GM23338 (cell line): Measurements from ENCODE around the gene RELB. TPM values are rescaled to one million over a fixed set of nuclear protein-coding genes. Genes with fewer than 3 reads are reported as not detected.

Experiments used
- ATAC-seq: fragments of 200-7000 bp; cut with Tn5 transposase; 3 replicates; pipeline ENCODE4 v1.9.1; 2020
- DNase-seq: peaks from one replicate; pipeline ENCODE4 v3.0.0-alpha.2; 2015; ENCODE audit warnings: low spot score
- H2AFZ ChIP-seq: fragments of 200-600 bp; sonication (generic); 2 replicates; pipeline ENCODE4 v1.8.0; 2016; ENCODE audit warnings: antibody characterized with exemption, mild to moderate bottlenecking, moderate library complexity
- H3F3A ChIP-seq: fragments of 200-600 bp; sonication (generic); replicated peaks from 2 replicates; pipeline ENCODE4 v1.8.0; 2017; ENCODE audit warnings: antibody characterized with exemption, mixed run types, low read depth
- H3K27ac ChIP-seq: fragments of 200-600 bp; sonication (generic); 2 replicates; pipeline ENCODE4 v1.6.1; 2016; ENCODE audit warnings: low read depth
- H3K27me3 ChIP-seq: fragments of 200-600 bp; sonication (generic); 2 replicates; pipeline ENCODE4 v1.8.0; 2016; ENCODE audit warnings: mild to moderate bottlenecking, mixed run types, moderate library complexity; ENCODE audit not compliant: insufficient read depth
- H3K36me3 ChIP-seq: fragments of 200-600 bp; sonication (generic); 2 replicates; pipeline ENCODE4 v1.8.0; 2016; ENCODE audit warnings: mild to moderate bottlenecking; ENCODE audit not compliant: insufficient read depth
- H3K4me1 ChIP-seq: fragments of 200-600 bp; sonication (generic); 2 replicates; pipeline ENCODE4 v1.8.0; 2016; ENCODE audit warnings: mild to moderate bottlenecking, moderate library complexity; ENCODE audit not compliant: insufficient read depth
- H3K4me2 ChIP-seq: fragments of 200-600 bp; sonication (generic); 2 replicates; pipeline ENCODE4 v1.7.1; 2017; ENCODE audit warnings: mixed run types
- H3K4me3 ChIP-seq: fragments of 200-600 bp; sonication (generic); 2 replicates; pipeline ENCODE4 v1.6.1; 2016; ENCODE audit warnings: mixed run types
- H3K79me2 ChIP-seq: fragments of 200-600 bp; sonication (generic); replicated peaks from 2 replicates; pipeline ENCODE4 v1.8.0; 2017; ENCODE audit warnings: mild to moderate bottlenecking; ENCODE audit not compliant: insufficient read depth
- H3K9me2 ChIP-seq: fragments of 200-600 bp; sonication (generic); 2 replicates; pipeline ENCODE4 v1.8.0; 2017; ENCODE audit not compliant: insufficient read depth
- H4K20me1 ChIP-seq: fragments of 200-600 bp; sonication (generic); replicated peaks from 2 replicates; pipeline ENCODE4 v1.8.0; 2017; ENCODE audit warnings: mild to moderate bottlenecking; ENCODE audit not compliant: insufficient read depth
- H3K27ac Mint-ChIP-seq: 2 replicates; pipeline ENCODE4 v1.8.0; 2020; ENCODE audit warnings: inconsistent platforms, mild to moderate bottlenecking, moderate library complexity, mixed read lengths
- H3K27me3 Mint-ChIP-seq: 3 replicates; pipeline ENCODE4 v1.8.0; 2022; ENCODE audit warnings: low read depth, mild to moderate bottlenecking, moderate library complexity, mixed read lengths, inconsistent platforms; ENCODE audit not compliant: insufficient read depth, poor library complexity
- H3K36me3 Mint-ChIP-seq: 3 replicates; pipeline ENCODE4 v1.8.0; 2021; ENCODE audit warnings: low read depth, mild to moderate bottlenecking, inconsistent platforms, moderate library complexity, mixed read lengths
- H3K4me1 Mint-ChIP-seq: 3 replicates; pipeline ENCODE4 v1.8.0; 2020; ENCODE audit warnings: mild to moderate bottlenecking, inconsistent platforms, mixed read lengths
- H3K4me3 Mint-ChIP-seq: 3 replicates; pipeline ENCODE4 v1.8.0; 2021; ENCODE audit warnings: moderate library complexity, mild to moderate bottlenecking, inconsistent platforms, mixed read lengths
- H3K9me3 Mint-ChIP-seq: 3 replicates; pipeline ENCODE4 v1.8.0; 2020; ENCODE audit warnings: moderate library complexity, mild to moderate bottlenecking, inconsistent platforms, mixed read lengths
- CREB1 ChIP-seq: fragments of 250-450 bp; sonication (Bioruptor Pico); IDR thresholded peaks from 2 replicates; pipeline ENCODE4 v1.5.0; 2020; ENCODE audit warnings: low read depth, mild to moderate bottlenecking, moderate library complexity
- EZH2 ChIP-seq: fragments of 200-600 bp; sonication (generic); IDR thresholded peaks from one replicate; pipeline ENCODE4 v1.8.0; 2017; ENCODE audit warnings: antibody characterized with exemption, mild to moderate bottlenecking, low read depth; ENCODE audit not compliant: unreplicated experiment
- EZH2phosphoT487 ChIP-seq: fragments of 200-600 bp; sonication (generic); IDR thresholded peaks from one replicate; pipeline ENCODE4 v1.8.1; 2018; ENCODE audit warnings: antibody characterized with exemption; ENCODE audit not compliant: unreplicated experiment
- JUNB ChIP-seq: IDR thresholded peaks from one replicate; pipeline ENCODE4 v1.6.1; 2016; ENCODE audit warnings: antibody characterized with exemption; ENCODE audit not compliant: unreplicated experiment
- NANOG ChIP-seq: IDR thresholded peaks from 2 replicates; pipeline ENCODE4 v1.6.1; 2016; ENCODE audit warnings: antibody characterized with exemption, borderline replicate concordance
- POLR2AphosphoS5 ChIP-seq: IDR thresholded peaks from 2 replicates; pipeline ENCODE4 v1.6.1; 2016; ENCODE audit warnings: antibody characterized with exemption, low read depth
- STAT1 ChIP-seq: IDR thresholded peaks from one replicate; pipeline ENCODE4 v1.6.1; 2016; ENCODE audit warnings: antibody characterized with exemption; ENCODE audit not compliant: unreplicated experiment
- ZNF114 ChIP-seq: fragments of 250-450 bp; sonication (Bioruptor Pico); IDR thresholded peaks from 2 replicates; pipeline ENCODE4 v1.5.0; 2020; ENCODE audit warnings: mild to moderate bottlenecking, moderate library complexity
- ZNF331 ChIP-seq: fragments of 250-450 bp; sonication (Bioruptor Pico); IDR thresholded peaks from 2 replicates; pipeline ENCODE4 v1.5.0; 2020; ENCODE audit warnings: low read depth, mild to moderate bottlenecking, moderate library complexity
- polyA plus RNA-seq: library from polyadenylated mRNA; unstranded; fragments of >200 nt; fragmentation: Nextera tagmentation; extraction: Ambion mirVana; gene quantifications from 2 replicates; pipeline ENCODE4 v1.2.1, GENCODE V29; 2016
- total RNA-seq: library from RNA; depleted of rRNA; stranded (reverse); fragments of >200 nt; shearing (Covaris generic); gene quantifications from 2 replicates; pipeline ENCODE4 v1.2.3, GENCODE V29; 2014
- TF ChIP-seq, protein P1 (sequence below): IDR thresholded peaks from one replicate; pipeline ENCODE4 v1.6.1; 2018; ENCODE audit warnings: antibody characterized with exemption; ENCODE audit not compliant: unreplicated experiment
- TF ChIP-seq, protein P2 (sequence below), 2 experiments: fragments of 200-600 bp in 1 of 2; sonication (generic) in 1 of 2; conservative IDR thresholded peaks; 2 replicates each; pipeline versions ENCODE4 v1.5.1 to v1.6.1; 2016 to 2017; ENCODE audit warnings: antibody characterized with exemption in 2 of 2, low read depth in 2 of 2, mild to moderate bottlenecking in 2 of 2, moderate library complexity in 1 of 2
- TF ChIP-seq, protein P3 (sequence below): IDR thresholded peaks from 2 replicates; pipeline ENCODE4 v1.6.1; 2016; ENCODE audit warnings: antibody characterized with exemption
- TF ChIP-seq, protein P4 (sequence below): fragments of 250-450 bp; sonication (Bioruptor Pico); IDR thresholded peaks from 2 replicates; pipeline ENCODE4 v1.5.0; 2020; ENCODE audit warnings: mild to moderate bottlenecking, moderate library complexity

The RELB gene
- total and polyA plus RNA-seq, 2 experiments from 2014 or later = 7.9 to 13.1 TPM

DNA sequence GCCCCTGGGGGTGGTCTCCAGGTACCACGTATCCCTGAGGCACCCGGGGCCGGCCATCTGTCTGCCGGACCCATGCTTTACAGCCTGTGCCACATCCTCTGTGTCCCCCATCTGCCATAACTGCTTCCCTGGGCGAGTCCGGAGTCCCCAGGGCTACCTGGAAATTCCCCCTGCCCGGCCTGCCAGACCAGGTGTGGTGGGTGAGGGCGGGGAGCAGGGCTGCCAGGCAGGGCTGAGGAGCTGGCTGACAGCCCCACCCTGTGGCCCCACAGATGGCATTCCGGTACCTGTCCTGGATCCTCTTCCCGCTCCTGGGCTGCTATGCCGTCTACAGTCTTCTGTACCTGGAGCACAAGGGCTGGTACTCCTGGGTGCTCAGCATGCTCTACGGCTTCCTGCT is 10.3 kb upstream of the RELB start:
- H3K27me3 Mint-ChIP-seq = peaks cover 13% of the 10 kb centered on the region
- no peak overlapping the region for H3K27ac ChIP-seq
- no peak overlapping the region for H3K4me3 ChIP-seq
- no peaks in the 10 kb centered on the region for H4K20me1 ChIP-seq
- no peak overlapping the region for H3K4me2 ChIP-seq
- H3K27ac Mint-ChIP-seq = no peak overlapping the region
- no peaks in the 10 kb centered on the region for H3K4me1 ChIP-seq
- no peaks in the 10 kb centered on the region for H3K9me3 Mint-ChIP-seq
- H3K36me3 ChIP-seq = peaks cover 4% of the 10 kb centered on the region; the same call in 1 of the 2 replicates
- no peaks in the 10 kb centered on the region for H3K4me1 Mint-ChIP-seq
- H3K4me3 Mint-ChIP-seq = no peak overlapping the region
- DNase-seq = no peak
- H3K9me2 ChIP-seq = no peaks in the 10 kb centered on the region
- no peaks in the 10 kb centered on the region for H3F3A ChIP-seq
- H3K79me2 ChIP-seq = no peaks in the 10 kb centered on the region
- no peak for ATAC-seq
- H3K27me3 ChIP-seq = no peaks in the 10 kb centered on the region
- TF ChIP-seq, protein P1, sequence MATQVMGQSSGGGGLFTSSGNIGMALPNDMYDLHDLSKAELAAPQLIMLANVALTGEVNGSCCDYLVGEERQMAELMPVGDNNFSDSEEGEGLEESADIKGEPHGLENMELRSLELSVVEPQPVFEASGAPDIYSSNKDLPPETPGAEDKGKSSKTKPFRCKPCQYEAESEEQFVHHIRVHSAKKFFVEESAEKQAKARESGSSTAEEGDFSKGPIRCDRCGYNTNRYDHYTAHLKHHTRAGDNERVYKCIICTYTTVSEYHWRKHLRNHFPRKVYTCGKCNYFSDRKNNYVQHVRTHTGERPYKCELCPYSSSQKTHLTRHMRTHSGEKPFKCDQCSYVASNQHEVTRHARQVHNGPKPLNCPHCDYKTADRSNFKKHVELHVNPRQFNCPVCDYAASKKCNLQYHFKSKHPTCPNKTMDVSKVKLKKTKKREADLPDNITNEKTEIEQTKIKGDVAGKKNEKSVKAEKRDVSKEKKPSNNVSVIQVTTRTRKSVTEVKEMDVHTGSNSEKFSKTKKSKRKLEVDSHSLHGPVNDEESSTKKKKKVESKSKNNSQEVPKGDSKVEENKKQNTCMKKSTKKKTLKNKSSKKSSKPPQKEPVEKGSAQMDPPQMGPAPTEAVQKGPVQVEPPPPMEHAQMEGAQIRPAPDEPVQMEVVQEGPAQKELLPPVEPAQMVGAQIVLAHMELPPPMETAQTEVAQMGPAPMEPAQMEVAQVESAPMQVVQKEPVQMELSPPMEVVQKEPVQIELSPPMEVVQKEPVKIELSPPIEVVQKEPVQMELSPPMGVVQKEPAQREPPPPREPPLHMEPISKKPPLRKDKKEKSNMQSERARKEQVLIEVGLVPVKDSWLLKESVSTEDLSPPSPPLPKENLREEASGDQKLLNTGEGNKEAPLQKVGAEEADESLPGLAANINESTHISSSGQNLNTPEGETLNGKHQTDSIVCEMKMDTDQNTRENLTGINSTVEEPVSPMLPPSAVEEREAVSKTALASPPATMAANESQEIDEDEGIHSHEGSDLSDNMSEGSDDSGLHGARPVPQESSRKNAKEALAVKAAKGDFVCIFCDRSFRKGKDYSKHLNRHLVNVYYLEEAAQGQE = no peak
- TF ChIP-seq NANOG (no peak), CREB1 (CRISPR knock-in tag) (no peak), ZNF114 (CRISPR knock-in tag) (no peak), JUNB (no peak), EZH2 (no peak), EZH2phosphoT487 (no peak), ZNF331 (no peak), STAT1 (no peak), POLR2AphosphoS5 (no peak)
- TF ChIP-seq, protein P2, sequence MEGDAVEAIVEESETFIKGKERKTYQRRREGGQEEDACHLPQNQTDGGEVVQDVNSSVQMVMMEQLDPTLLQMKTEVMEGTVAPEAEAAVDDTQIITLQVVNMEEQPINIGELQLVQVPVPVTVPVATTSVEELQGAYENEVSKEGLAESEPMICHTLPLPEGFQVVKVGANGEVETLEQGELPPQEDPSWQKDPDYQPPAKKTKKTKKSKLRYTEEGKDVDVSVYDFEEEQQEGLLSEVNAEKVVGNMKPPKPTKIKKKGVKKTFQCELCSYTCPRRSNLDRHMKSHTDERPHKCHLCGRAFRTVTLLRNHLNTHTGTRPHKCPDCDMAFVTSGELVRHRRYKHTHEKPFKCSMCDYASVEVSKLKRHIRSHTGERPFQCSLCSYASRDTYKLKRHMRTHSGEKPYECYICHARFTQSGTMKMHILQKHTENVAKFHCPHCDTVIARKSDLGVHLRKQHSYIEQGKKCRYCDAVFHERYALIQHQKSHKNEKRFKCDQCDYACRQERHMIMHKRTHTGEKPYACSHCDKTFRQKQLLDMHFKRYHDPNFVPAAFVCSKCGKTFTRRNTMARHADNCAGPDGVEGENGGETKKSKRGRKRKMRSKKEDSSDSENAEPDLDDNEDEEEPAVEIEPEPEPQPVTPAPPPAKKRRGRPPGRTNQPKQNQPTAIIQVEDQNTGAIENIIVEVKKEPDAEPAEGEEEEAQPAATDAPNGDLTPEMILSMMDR (conservative IDR thresholded peaks at IDR 0.05; ENCODE audit: low read depth in 2 of 2) = no peak
- TF ChIP-seq, protein P3, sequence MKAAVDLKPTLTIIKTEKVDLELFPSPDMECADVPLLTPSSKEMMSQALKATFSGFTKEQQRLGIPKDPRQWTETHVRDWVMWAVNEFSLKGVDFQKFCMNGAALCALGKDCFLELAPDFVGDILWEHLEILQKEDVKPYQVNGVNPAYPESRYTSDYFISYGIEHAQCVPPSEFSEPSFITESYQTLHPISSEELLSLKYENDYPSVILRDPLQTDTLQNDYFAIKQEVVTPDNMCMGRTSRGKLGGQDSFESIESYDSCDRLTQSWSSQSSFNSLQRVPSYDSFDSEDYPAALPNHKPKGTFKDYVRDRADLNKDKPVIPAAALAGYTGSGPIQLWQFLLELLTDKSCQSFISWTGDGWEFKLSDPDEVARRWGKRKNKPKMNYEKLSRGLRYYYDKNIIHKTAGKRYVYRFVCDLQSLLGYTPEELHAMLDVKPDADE = no peak
- TF ChIP-seq, protein P4, sequence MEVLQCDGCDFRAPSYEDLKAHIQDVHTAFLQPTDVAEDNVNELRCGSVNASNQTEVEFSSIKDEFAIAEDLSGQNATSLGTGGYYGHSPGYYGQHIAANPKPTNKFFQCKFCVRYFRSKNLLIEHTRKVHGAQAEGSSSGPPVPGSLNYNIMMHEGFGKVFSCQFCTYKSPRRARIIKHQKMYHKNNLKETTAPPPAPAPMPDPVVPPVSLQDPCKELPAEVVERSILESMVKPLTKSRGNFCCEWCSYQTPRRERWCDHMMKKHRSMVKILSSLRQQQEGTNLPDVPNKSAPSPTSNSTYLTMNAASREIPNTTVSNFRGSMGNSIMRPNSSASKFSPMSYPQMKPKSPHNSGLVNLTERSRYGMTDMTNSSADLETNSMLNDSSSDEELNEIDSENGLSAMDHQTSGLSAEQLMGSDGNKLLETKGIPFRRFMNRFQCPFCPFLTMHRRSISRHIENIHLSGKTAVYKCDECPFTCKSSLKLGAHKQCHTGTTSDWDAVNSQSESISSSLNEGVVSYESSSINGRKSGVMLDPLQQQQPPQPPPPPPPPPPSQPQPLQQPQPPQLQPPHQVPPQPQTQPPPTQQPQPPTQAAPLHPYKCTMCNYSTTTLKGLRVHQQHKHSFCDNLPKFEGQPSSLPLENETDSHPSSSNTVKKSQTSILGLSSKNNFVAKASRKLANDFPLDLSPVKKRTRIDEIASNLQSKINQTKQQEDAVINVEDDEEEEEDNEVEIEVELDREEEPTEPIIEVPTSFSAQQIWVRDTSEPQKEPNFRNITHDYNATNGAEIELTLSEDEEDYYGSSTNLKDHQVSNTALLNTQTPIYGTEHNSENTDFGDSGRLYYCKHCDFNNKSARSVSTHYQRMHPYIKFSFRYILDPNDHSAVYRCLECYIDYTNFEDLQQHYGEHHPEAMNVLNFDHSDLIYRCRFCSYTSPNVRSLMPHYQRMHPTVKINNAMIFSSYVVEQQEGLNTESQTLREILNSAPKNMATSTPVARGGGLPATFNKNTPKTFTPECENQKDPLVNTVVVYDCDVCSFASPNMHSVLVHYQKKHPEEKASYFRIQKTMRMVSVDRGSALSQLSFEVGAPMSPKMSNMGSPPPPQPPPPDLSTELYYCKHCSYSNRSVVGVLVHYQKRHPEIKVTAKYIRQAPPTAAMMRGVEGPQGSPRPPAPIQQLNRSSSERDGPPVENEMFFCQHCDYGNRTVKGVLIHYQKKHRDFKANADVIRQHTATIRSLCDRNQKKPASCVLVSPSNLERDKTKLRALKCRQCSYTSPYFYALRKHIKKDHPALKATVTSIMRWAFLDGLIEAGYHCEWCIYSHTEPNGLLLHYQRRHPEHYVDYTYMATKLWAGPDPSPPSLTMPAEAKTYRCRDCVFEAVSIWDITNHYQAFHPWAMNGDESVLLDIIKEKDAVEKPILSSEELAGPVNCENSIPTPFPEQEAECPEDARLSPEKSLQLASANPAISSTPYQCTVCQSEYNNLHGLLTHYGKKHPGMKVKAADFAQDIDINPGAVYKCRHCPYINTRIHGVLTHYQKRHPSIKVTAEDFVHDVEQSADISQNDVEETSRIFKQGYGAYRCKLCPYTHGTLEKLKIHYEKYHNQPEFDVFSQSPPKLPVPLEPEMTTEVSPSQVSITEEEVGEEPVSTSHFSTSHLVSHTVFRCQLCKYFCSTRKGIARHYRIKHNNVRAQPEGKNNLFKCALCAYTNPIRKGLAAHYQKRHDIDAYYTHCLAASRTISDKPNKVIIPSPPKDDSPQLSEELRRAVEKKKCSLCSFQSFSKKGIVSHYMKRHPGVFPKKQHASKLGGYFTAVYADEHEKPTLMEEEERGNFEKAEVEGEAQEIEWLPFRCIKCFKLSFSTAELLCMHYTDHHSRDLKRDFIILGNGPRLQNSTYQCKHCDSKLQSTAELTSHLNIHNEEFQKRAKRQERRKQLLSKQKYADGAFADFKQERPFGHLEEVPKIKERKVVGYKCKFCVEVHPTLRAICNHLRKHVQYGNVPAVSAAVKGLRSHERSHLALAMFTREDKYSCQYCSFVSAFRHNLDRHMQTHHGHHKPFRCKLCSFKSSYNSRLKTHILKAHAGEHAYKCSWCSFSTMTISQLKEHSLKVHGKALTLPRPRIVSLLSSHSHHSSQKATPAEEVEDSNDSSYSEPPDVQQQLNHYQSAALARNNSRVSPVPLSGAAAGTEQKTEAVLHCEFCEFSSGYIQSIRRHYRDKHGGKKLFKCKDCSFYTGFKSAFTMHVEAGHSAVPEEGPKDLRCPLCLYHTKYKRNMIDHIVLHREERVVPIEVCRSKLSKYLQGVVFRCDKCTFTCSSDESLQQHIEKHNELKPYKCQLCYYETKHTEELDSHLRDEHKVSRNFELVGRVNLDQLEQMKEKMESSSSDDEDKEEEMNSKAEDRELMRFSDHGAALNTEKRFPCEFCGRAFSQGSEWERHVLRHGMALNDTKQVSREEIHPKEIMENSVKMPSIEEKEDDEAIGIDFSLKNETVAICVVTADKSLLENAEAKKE (CRISPR knock-in tag) = no peak
- peaks cover 26% of the 10 kb centered on the region for H3K36me3 Mint-ChIP-seq
- H2AFZ ChIP-seq = no peak overlapping the region
